Neural cell (in vitro differentiated cells): Measurements from ENCODE around the gene DSG4. TPM values are rescaled to one million over a fixed set of nuclear protein-coding genes. Genes with fewer than 3 reads are reported as not detected.

ENCODE experiments used
- H2AFZ ChIP-seq: fragments of 200-600, 300-800 bp; sonication (generic), shearing (Covaris generic); 2 replicates; pipeline ENCODE4 v1.6.0; 2014; ENCODE audit warnings: low read depth, mild to moderate bottlenecking, antibody characterized with exemption, low read length, moderate library complexity
- H3F3A ChIP-seq: fragments of 200-600 bp; shearing (Covaris generic); 2 replicates; pipeline ENCODE4 v1.6.1; 2016; ENCODE audit warnings: mild to moderate bottlenecking, moderate library complexity, mixed read lengths, antibody characterized with exemption, low read length; ENCODE audit not compliant: insufficient read depth, poor library complexity, severe bottlenecking
- H3K27ac ChIP-seq: fragments of 200-600, 300-800 bp; sonication (generic), shearing (Covaris generic); 2 replicates; pipeline ENCODE4 v1.5.1; 2014; ENCODE audit warnings: mild to moderate bottlenecking, low read length, moderate library complexity
- H3K27me3 ChIP-seq: fragments of 300-800, 200-600 bp; sonication (generic), shearing (Covaris generic); 2 replicates; pipeline ENCODE4 v1.6.0; 2014; ENCODE audit warnings: mild to moderate bottlenecking, low read depth, low read length, moderate library complexity; ENCODE audit not compliant: insufficient read depth
- H3K36me3 ChIP-seq: fragments of 300-800, 200-600 bp; sonication (generic), shearing (Covaris generic); 2 replicates; pipeline ENCODE4 v1.5.1; 2014; ENCODE audit warnings: mild to moderate bottlenecking, antibody characterized with exemption, low read length, moderate library complexity; ENCODE audit not compliant: insufficient read depth
- H3K4me2 ChIP-seq: fragments of 300-800, 200-600 bp; sonication (generic), shearing (Covaris generic); 2 replicates; pipeline ENCODE4 v1.6.0; 2014; ENCODE audit warnings: mild to moderate bottlenecking, low read length
- H3K4me3 ChIP-seq: fragments of 300-800, 200-600 bp; sonication (generic), shearing (Covaris generic); 2 replicates; pipeline ENCODE4 v1.5.1; 2014; ENCODE audit warnings: mild to moderate bottlenecking, low read length, moderate library complexity
- H3K79me2 ChIP-seq: fragments of 200-600 bp; shearing (Covaris generic); replicated peaks from 2 replicates; pipeline ENCODE4 v1.6.0; 2014; ENCODE audit warnings: mild to moderate bottlenecking, low read length, moderate library complexity; ENCODE audit not compliant: insufficient read depth
- H3K9ac ChIP-seq: fragments of 300-800, 200-600 bp; sonication (generic), shearing (Covaris generic); 2 replicates; pipeline ENCODE4 v1.6.1; 2016; ENCODE audit warnings: mild to moderate bottlenecking, low read length, mixed read lengths
- H3K9me2 ChIP-seq: fragments of 200-600 bp; shearing (Covaris generic); 2 replicates; pipeline ENCODE4 v1.6.1; 2016; ENCODE audit warnings: mild to moderate bottlenecking, low read length, mixed read lengths; ENCODE audit not compliant: insufficient read depth
- H3K9me3 ChIP-seq: fragments of 200-600, 300-800 bp; sonication (generic), shearing (Covaris generic); 2 replicates; pipeline ENCODE4 v1.6.1; 2016; ENCODE audit warnings: mild to moderate bottlenecking, mixed run types, low read length, moderate library complexity, mixed read lengths
- H4K20me1 ChIP-seq: fragments of 200-600 bp; shearing (Covaris generic); 2 replicates; pipeline ENCODE4 v1.6.1; 2016; ENCODE audit warnings: mild to moderate bottlenecking, mixed run types; ENCODE audit not compliant: insufficient read depth
- EP300 ChIP-seq: fragments of 450-650 bp; conservative IDR thresholded peaks from 2 replicates; pipeline ENCODE4 v1.6.1; 2014; ENCODE audit warnings: antibody characterized with exemption, mild to moderate bottlenecking, moderate library complexity; ENCODE audit not compliant: poor library complexity, severe bottlenecking
- EZH2 ChIP-seq: fragments of 200-600, 300-800 bp; shearing (Covaris generic), sonication (generic); IDR thresholded peaks from 2 replicates; pipeline ENCODE4 v1.6.1; 2014; ENCODE audit warnings: antibody characterized with exemption, low read length, borderline replicate concordance, mild to moderate bottlenecking; ENCODE audit not compliant: insufficient read depth, poor library complexity, severe bottlenecking
- MXI1 ChIP-seq: fragments of 450-650 bp; conservative IDR thresholded peaks from 2 replicates; pipeline ENCODE4 v1.6.1; 2014; ENCODE audit warnings: antibody characterized with exemption, mild to moderate bottlenecking; ENCODE audit not compliant: poor library complexity, severe bottlenecking
- POLR2AphosphoS5 ChIP-seq: IDR thresholded peaks from 2 replicates; pipeline ENCODE4 v1.6.1; 2012
- RAD21 ChIP-seq: fragments of 450-650 bp; conservative IDR thresholded peaks from 2 replicates; pipeline ENCODE4 v1.6.1; 2014; ENCODE audit warnings: antibody characterized with exemption, mild to moderate bottlenecking, moderate library complexity
- SMC3 ChIP-seq: fragments of 450-650 bp; conservative IDR thresholded peaks from 2 replicates; pipeline ENCODE4 v1.6.1; 2014; ENCODE audit warnings: antibody characterized with exemption, mild to moderate bottlenecking, moderate library complexity; ENCODE audit not compliant: poor library complexity
- TAF1 ChIP-seq: IDR thresholded peaks from 2 replicates; pipeline ENCODE4 v1.6.1; 2012; ENCODE audit warnings: low read depth
- polyA plus RNA-seq: library from polyadenylated mRNA; depleted of rRNA; stranded (reverse); fragments of >200 nt; gene quantifications from 2 replicates; pipeline ENCODE4 v1.2.3, GENCODE V29; 2014
- TF ChIP-seq, protein P1 (sequence below): fragments of 450-650 bp; IDR thresholded peaks from 2 replicates; pipeline ENCODE4 v1.5.1; 2014; ENCODE audit warnings: antibody characterized with exemption, mild to moderate bottlenecking, moderate library complexity; ENCODE audit not compliant: poor library complexity, severe bottlenecking
- TF ChIP-seq, protein P2 (sequence below): IDR thresholded peaks from 2 replicates; pipeline ENCODE4 v1.6.1; 2012; ENCODE audit warnings: borderline replicate concordance

Gene DSG4
- polyA plus RNA-seq, 1 donor from 2014 or later: not detected

DNA sequence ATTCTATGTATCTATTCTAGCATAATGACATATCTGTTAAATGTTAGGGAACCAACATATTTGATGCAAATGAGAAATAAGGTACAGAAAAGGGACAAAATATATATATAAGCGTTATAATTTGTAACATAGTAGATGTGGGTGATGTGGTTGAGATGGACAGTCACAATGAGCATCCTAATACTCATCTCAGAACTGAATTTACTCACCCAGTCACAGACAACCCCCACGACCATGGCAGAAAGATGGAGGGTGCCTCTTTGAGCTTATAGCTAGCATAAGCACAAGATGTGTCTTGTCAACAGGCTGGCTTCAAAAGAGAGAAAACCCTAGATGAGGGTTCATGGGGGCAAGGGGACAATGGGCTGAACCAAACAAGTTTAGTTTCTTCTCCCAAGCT, 61.8 kb downstream of the DSG4 start:
- no peak overlapping the region for H3K27ac ChIP-seq
- H3K36me3 ChIP-seq: no peaks in the 10 kb centered on the region
- no peaks in the 10 kb centered on the region for H3K9me3 ChIP-seq
- no peak overlapping the region for H2AFZ ChIP-seq
- H4K20me1 ChIP-seq: no peaks in the 10 kb centered on the region
- TF ChIP-seq POLR2AphosphoS5 (no peak), TAF1 (no peak), MXI1 (no peak)
- TF ChIP-seq, protein P1, sequence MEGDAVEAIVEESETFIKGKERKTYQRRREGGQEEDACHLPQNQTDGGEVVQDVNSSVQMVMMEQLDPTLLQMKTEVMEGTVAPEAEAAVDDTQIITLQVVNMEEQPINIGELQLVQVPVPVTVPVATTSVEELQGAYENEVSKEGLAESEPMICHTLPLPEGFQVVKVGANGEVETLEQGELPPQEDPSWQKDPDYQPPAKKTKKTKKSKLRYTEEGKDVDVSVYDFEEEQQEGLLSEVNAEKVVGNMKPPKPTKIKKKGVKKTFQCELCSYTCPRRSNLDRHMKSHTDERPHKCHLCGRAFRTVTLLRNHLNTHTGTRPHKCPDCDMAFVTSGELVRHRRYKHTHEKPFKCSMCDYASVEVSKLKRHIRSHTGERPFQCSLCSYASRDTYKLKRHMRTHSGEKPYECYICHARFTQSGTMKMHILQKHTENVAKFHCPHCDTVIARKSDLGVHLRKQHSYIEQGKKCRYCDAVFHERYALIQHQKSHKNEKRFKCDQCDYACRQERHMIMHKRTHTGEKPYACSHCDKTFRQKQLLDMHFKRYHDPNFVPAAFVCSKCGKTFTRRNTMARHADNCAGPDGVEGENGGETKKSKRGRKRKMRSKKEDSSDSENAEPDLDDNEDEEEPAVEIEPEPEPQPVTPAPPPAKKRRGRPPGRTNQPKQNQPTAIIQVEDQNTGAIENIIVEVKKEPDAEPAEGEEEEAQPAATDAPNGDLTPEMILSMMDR: no peak
- TF ChIP-seq, protein P2, sequence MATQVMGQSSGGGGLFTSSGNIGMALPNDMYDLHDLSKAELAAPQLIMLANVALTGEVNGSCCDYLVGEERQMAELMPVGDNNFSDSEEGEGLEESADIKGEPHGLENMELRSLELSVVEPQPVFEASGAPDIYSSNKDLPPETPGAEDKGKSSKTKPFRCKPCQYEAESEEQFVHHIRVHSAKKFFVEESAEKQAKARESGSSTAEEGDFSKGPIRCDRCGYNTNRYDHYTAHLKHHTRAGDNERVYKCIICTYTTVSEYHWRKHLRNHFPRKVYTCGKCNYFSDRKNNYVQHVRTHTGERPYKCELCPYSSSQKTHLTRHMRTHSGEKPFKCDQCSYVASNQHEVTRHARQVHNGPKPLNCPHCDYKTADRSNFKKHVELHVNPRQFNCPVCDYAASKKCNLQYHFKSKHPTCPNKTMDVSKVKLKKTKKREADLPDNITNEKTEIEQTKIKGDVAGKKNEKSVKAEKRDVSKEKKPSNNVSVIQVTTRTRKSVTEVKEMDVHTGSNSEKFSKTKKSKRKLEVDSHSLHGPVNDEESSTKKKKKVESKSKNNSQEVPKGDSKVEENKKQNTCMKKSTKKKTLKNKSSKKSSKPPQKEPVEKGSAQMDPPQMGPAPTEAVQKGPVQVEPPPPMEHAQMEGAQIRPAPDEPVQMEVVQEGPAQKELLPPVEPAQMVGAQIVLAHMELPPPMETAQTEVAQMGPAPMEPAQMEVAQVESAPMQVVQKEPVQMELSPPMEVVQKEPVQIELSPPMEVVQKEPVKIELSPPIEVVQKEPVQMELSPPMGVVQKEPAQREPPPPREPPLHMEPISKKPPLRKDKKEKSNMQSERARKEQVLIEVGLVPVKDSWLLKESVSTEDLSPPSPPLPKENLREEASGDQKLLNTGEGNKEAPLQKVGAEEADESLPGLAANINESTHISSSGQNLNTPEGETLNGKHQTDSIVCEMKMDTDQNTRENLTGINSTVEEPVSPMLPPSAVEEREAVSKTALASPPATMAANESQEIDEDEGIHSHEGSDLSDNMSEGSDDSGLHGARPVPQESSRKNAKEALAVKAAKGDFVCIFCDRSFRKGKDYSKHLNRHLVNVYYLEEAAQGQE: no peak
- no peak overlapping the region for H3K4me3 ChIP-seq
- no peaks in the 10 kb centered on the region for H3K79me2 ChIP-seq
- H3F3A ChIP-seq: no peaks in the 10 kb centered on the region
- no peaks in the 10 kb centered on the region for H3K9me2 ChIP-seq
- no peak overlapping the region for H3K4me2 ChIP-seq
- no peak overlapping the region for H3K9ac ChIP-seq
- no peaks in the 10 kb centered on the region for H3K27me3 ChIP-seq

DNA sequence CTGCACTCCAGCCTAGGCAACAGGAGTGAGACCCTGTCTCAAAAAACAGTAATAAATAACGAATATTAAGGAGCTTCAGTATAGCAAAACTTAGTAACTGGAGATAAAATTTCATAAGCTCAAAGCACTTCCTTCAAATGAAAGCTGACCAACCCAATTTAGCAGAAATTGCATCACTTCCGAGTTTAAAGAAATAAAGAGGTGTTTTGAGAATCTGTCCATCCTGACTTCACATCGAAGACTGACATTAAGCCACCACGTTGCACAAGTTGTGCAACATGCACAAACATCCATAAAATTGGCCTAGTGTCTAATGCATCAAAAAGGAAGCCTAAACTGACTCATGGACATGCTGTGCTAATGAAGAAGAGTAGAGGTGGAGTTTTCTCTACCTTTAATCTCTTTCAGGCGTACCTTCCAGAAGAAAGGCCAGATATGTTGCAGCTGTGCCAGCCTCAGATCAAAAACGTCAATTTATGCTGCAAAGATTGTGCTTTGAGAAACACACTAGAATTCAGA, 63.3 kb downstream of the DSG4 start:
- Histone ChIP-seq H4K20me1 (no peaks in the 10 kb centered on the region), H3F3A (no peaks in the 10 kb centered on the region), H3K79me2 (no peaks in the 10 kb centered on the region), H3K4me3 (no peak overlapping the region), H3K36me3 (no peaks in the 10 kb centered on the region), H3K9me3 (no peaks in the 10 kb centered on the region), H3K27me3 (no peaks in the 10 kb centered on the region), H3K27ac (no peak overlapping the region), H3K9ac (no peak overlapping the region), H3K4me2 (no peak overlapping the region), H2AFZ (no peak overlapping the region), H3K9me2 (no peaks in the 10 kb centered on the region)
- TF ChIP-seq EZH2 (no peak), SMC3 (no peak)

DNA sequence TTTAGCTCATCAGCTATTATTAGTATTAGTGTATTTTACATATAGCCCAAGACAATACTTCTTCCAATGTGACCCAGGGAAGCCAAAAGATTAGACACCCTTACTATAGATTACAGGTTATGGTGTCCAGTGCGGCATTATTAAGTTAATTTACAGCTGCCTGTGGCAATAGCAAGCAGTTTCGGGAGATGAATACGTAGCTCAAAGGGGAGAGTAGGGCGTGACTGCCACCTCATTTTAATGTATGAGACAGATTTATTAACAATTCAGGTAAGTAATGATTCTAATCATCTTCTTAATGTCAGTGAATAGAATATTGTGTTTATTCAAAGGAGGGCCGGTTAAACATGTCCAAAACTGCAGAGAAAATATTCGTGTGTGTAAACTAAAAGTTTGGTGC, 64.2 kb downstream of the DSG4 start:
- TF ChIP-seq EP300: no peak
- TF ChIP-seq MXI1: no peak
- TF ChIP-seq TAF1: no peak
- TF ChIP-seq SMC3: no peak
- TF ChIP-seq, protein P2: no peak
- TF ChIP-seq RAD21: no peak
- TF ChIP-seq EZH2: no peak
- TF ChIP-seq, protein P1: no peak
- no peak for TF ChIP-seq POLR2AphosphoS5
- Histone ChIP-seq H3K9me3 (no peaks in the 10 kb centered on the region), H3K4me3 (no peak overlapping the region), H2AFZ (no peak overlapping the region), H3K27me3 (no peaks in the 10 kb centered on the region), H4K20me1 (no peaks in the 10 kb centered on the region), H3K4me2 (no peak overlapping the region), H3K9me2 (no peaks in the 10 kb centered on the region), H3K36me3 (no peaks in the 10 kb centered on the region), H3K79me2 (no peaks in the 10 kb centered on the region), H3K9ac (no peak overlapping the region), H3F3A (no peaks in the 10 kb centered on the region), H3K27ac (no peak overlapping the region)
